Activated T-cell treated with anti-CD3 and anti-CD28 coated beads, Interleukin-2, amount 50 U/mL, for 72 hours (primary cell): Measurements from ENCODE around the gene CEP128. TPM values are rescaled to one million over a fixed set of nuclear protein-coding genes. Genes with fewer than 3 reads are reported as not detected.

ENCODE experiments used
- ATAC-seq, 2 donors: fragments of 150-1000 bp; cut with Tn5 transposase; replicated peaks in 1 of 2; 2 replicates each; pipeline ENCODE4 v1.10.0; 2021; ENCODE audit warnings: moderate library complexity in 2 of 2, mild to moderate bottlenecking in 1 of 2
- DNase-seq, 2 donors: peaks; one replicate each; pipeline ENCODE4 v3.0.0; 2021 to 2022; ENCODE audit warnings: mixed read lengths in 1 of 2
- H3K27ac Mint-ChIP-seq: one replicate; pipeline ENCODE4 v1.8.0; 2022; ENCODE audit warnings: mild to moderate bottlenecking, moderate library complexity, mixed read lengths
- H3K27me3 Mint-ChIP-seq: one replicate; pipeline ENCODE4 v1.8.0; 2022; ENCODE audit warnings: low read depth, mixed read lengths
- H3K36me3 Mint-ChIP-seq, 2 donors: one replicate each; pipeline ENCODE4 v1.8.0; 2022; ENCODE audit warnings: mixed read lengths in 2 of 2, mild to moderate bottlenecking in 1 of 2; ENCODE audit not compliant: insufficient read depth in 2 of 2
- H3K4me1 Mint-ChIP-seq: one replicate; pipeline ENCODE4 v1.8.0; 2022; ENCODE audit warnings: low read depth, mixed read lengths
- H3K4me3 Mint-ChIP-seq, 2 donors: one replicate each; pipeline ENCODE4 v1.8.0; 2022; ENCODE audit warnings: mild to moderate bottlenecking in 2 of 2, mixed read lengths in 2 of 2, moderate library complexity in 2 of 2
- H3K9me3 Mint-ChIP-seq, 2 donors: one replicate each; pipeline ENCODE4 v1.8.0; 2022; ENCODE audit warnings: mixed read lengths in 2 of 2
- total RNA-seq, 2 donors: library from RNA; stranded (reverse); gene quantifications; one replicate each; pipeline ENCODE4 v1.2.3, GENCODE V29; 2022

CEP128 gene
- total RNA-seq, 2 donors from 2014 or later: 14.2 to 16.9 TPM

GRCh38 chr14:80549141-80549540, 392.4 kb downstream of the CEP128 start:
- H3K4me3 Mint-ChIP-seq: no peak overlapping the region
- H3K27me3 Mint-ChIP-seq: no peaks in the 10 kb centered on the region
- no peaks in the 10 kb centered on the region for H3K9me3 Mint-ChIP-seq
- DNase-seq (no peak), ATAC-seq (no peak)
- H3K36me3 Mint-ChIP-seq: no peaks in the 10 kb centered on the region
- no peaks in the 10 kb centered on the region for H3K4me1 Mint-ChIP-seq
- H3K27ac Mint-ChIP-seq: no peak overlapping the region

GRCh38 chr14:80545935-80546854, 395.3 kb downstream of the CEP128 start:
- DNase-seq (no peak), ATAC-seq (no peak)
- no peaks in the 10 kb centered on the region for H3K4me1 Mint-ChIP-seq
- H3K9me3 Mint-ChIP-seq: peaks cover 0 to 3% of the 10 kb centered on the region in 2 donors
- no peaks in the 10 kb centered on the region for H3K27me3 Mint-ChIP-seq
- no peaks in the 10 kb centered on the region for H3K36me3 Mint-ChIP-seq
- H3K4me3 Mint-ChIP-seq: no peak overlapping the region
- H3K27ac Mint-ChIP-seq: no peak overlapping the region

GRCh38 chr14:80544366-80544765, 397.2 kb downstream of the CEP128 start:
- DNase-seq (no peak), ATAC-seq (no peak)
- no peak overlapping the region for H3K4me3 Mint-ChIP-seq
- no peak overlapping the region for H3K27ac Mint-ChIP-seq
- H3K27me3 Mint-ChIP-seq: no peaks in the 10 kb centered on the region
- H3K4me1 Mint-ChIP-seq: no peaks in the 10 kb centered on the region
- peaks cover 0 to 7% of the 10 kb centered on the region in 2 donors for H3K9me3 Mint-ChIP-seq
- H3K36me3 Mint-ChIP-seq: no peaks in the 10 kb centered on the region

GRCh38 chr14:80543211-80543610, 398.3 kb downstream of the CEP128 start:
- Mint-ChIP-seq H3K27ac (no peak overlapping the region), H3K4me3 (no peak overlapping the region), H3K36me3 (no peaks in the 10 kb centered on the region), H3K27me3 (no peaks in the 10 kb centered on the region), H3K9me3 (peaks cover 0 to 7% of the 10 kb centered on the region in 2 donors), H3K4me1 (no peaks in the 10 kb centered on the region)
- ATAC-seq (no peak), DNase-seq (no peak)

- Mint-ChIP-seq H3K27ac (no peak overlapping the region), H3K36me3 (no peaks in the 10 kb centered on the region), H3K9me3 (peaks cover 0 to 7% of the 10 kb centered on the region in 2 donors), H3K4me1 (no peaks in the 10 kb centered on the region), H3K4me3 (no peak overlapping the region), H3K27me3 (no peaks in the 10 kb centered on the region)
- no peak for ATAC-seq
- DNase-seq: no peak
Measured at GRCh38 chr14:80538633-80539375, 402.7 kb downstream of the CEP128 start.

- H3K4me1 Mint-ChIP-seq: no peaks in the 10 kb centered on the region
- no peak overlapping the region for H3K4me3 Mint-ChIP-seq
- H3K27me3 Mint-ChIP-seq: no peaks in the 10 kb centered on the region
- H3K36me3 Mint-ChIP-seq: no peaks in the 10 kb centered on the region
- ATAC-seq (no peak), DNase-seq (no peak)
- H3K9me3 Mint-ChIP-seq: peaks cover 0 to 7% of the 10 kb centered on the region in 2 donors
- H3K27ac Mint-ChIP-seq: no peak overlapping the region
Measured at GRCh38 chr14:80537626-80538025, 403.9 kb downstream of the CEP128 start.

- no peaks in the 10 kb centered on the region for H3K36me3 Mint-ChIP-seq
- H3K27ac Mint-ChIP-seq: no peak overlapping the region
- ATAC-seq (no peak), DNase-seq (no peak)
- peaks cover 0 to 4% of the 10 kb centered on the region in 2 donors for H3K9me3 Mint-ChIP-seq
- H3K4me1 Mint-ChIP-seq: no peaks in the 10 kb centered on the region
- no peak overlapping the region for H3K4me3 Mint-ChIP-seq
- H3K27me3 Mint-ChIP-seq: no peaks in the 10 kb centered on the region
Measured at GRCh38 chr14:80536456-80536855, 405.1 kb downstream of the CEP128 start.

GRCh38 chr14:80535171-80535570, 406.4 kb downstream of the CEP128 start:
- DNase-seq: no peak
- Mint-ChIP-seq H3K27me3 (no peaks in the 10 kb centered on the region), H3K4me3 (no peak overlapping the region), H3K9me3 (peaks cover 0 to 3% of the 10 kb centered on the region in 2 donors), H3K4me1 (no peaks in the 10 kb centered on the region), H3K27ac (no peak overlapping the region), H3K36me3 (no peaks in the 10 kb centered on the region)
- ATAC-seq: no peak

- Mint-ChIP-seq H3K36me3 (peaks cover 0 to 7% of the 10 kb centered on the region in 2 donors), H3K4me1 (no peaks in the 10 kb centered on the region), H3K27ac (no peak overlapping the region), H3K4me3 (no peak overlapping the region), H3K9me3 (peaks cover 0 to 7% of the 10 kb centered on the region in 2 donors), H3K27me3 (no peaks in the 10 kb centered on the region)
- DNase-seq (no peak), ATAC-seq (no peak)
Measured at GRCh38 chr14:80523518-80524117, 417.9 kb downstream of the CEP128 start.

- Mint-ChIP-seq H3K27me3 (no peaks in the 10 kb centered on the region), H3K4me3 (no peak overlapping the region), H3K9me3 (peaks cover 0 to 7% of the 10 kb centered on the region in 2 donors), H3K36me3 (peaks cover 0 to 12% of the 10 kb centered on the region in 2 donors), H3K27ac (no peak overlapping the region), H3K4me1 (no peaks in the 10 kb centered on the region)
- ATAC-seq (no peak), DNase-seq (no peak)
Measured at GRCh38 chr14:80522936-80523335, 418.6 kb downstream of the CEP128 start.

- H3K27me3 Mint-ChIP-seq: no peaks in the 10 kb centered on the region
- no peaks in the 10 kb centered on the region for H3K4me1 Mint-ChIP-seq
- H3K9me3 Mint-ChIP-seq: peaks cover 0 to 7% of the 10 kb centered on the region in 2 donors
- no peak for DNase-seq
- no peak overlapping the region for H3K4me3 Mint-ChIP-seq
- H3K27ac Mint-ChIP-seq: no peak overlapping the region
- ATAC-seq: no peak
- peaks cover 2 to 12% of the 10 kb centered on the region in 2 donors for H3K36me3 Mint-ChIP-seq
Measured at GRCh38 chr14:80522411-80522810, 419.1 kb downstream of the CEP128 start.

- ATAC-seq (no peak), DNase-seq (no peak)
- no peak overlapping the region for H3K27ac Mint-ChIP-seq
- no peaks in the 10 kb centered on the region for H3K4me1 Mint-ChIP-seq
- H3K4me3 Mint-ChIP-seq: no peak overlapping the region
- H3K9me3 Mint-ChIP-seq: peaks cover 3 to 7% of the 10 kb centered on the region in 2 donors
- peaks cover 4 to 12% of the 10 kb centered on the region in 2 donors for H3K36me3 Mint-ChIP-seq
- no peaks in the 10 kb centered on the region for H3K27me3 Mint-ChIP-seq
Measured at GRCh38 chr14:80521456-80521855, 420.1 kb downstream of the CEP128 start.

- DNase-seq (no peak), ATAC-seq (no peak)
- Mint-ChIP-seq H3K9me3 (peaks cover 5 to 10% of the 10 kb centered on the region in 2 donors), H3K27ac (no peak overlapping the region), H3K4me1 (no peaks in the 10 kb centered on the region), H3K4me3 (no peak overlapping the region), H3K36me3 (peaks cover 12 to 23% of the 10 kb centered on the region in 2 donors), H3K27me3 (no peaks in the 10 kb centered on the region)
Measured at GRCh38 chr14:80519002-80519401, 422.5 kb downstream of the CEP128 start.
